Neutrophil (primary cell): Measurements from ENCODE around the gene KLHL25.

Experiments
- H3K27ac ChIP-seq: fragments of 200-600 bp; sonication (generic); 2 replicates; pipeline ENCODE4 v1.5.1; 2016; ENCODE audit warnings: mild to moderate bottlenecking, moderate library complexity
- H3K27me3 ChIP-seq: fragments of 200-600 bp; sonication (generic); 2 replicates; pipeline ENCODE4 v1.6.0; 2016; ENCODE audit warnings: mild to moderate bottlenecking
- H3K36me3 ChIP-seq: fragments of 200-600 bp; sonication (generic); 2 replicates; pipeline ENCODE4 v1.5.1; 2017
- H3K4me1 ChIP-seq, 2 experiments: fragments of 200-600 bp in 1 of 2; sonication (generic) in 1 of 2; 1 replicate in 1 of 2; 2 replicates in 1 of 2; pipeline versions ENCODE4 v1.5.1 to v1.6.1; 2013 to 2016; ENCODE audit warnings: low read depth in 1 of 2, low read length in 1 of 2, mild to moderate bottlenecking in 1 of 2, moderate library complexity in 1 of 2; ENCODE audit not compliant: control insufficient read depth in 1 of 2, insufficient read depth in 1 of 2
- H3K4me3 ChIP-seq, 2 experiments: fragments of 200-600 bp in 1 of 2; sonication (generic) in 1 of 2; 1 replicate in 1 of 2; 2 replicates in 1 of 2; pipeline ENCODE4 v1.5.1; 2013 to 2016; ENCODE audit warnings: low read depth in 1 of 2, low read length in 1 of 2, mild to moderate bottlenecking in 1 of 2, moderate library complexity in 1 of 2
- H3K9me3 ChIP-seq: fragments of 200-600 bp; sonication (generic); 2 replicates; pipeline ENCODE4 v1.5.1; 2016
- TF ChIP-seq, protein P1 (sequence below): fragments of 200-600 bp; sonication (generic); IDR thresholded peaks from 2 replicates; pipeline ENCODE4 v1.5.1; 2016; ENCODE audit warnings: antibody characterized with exemption

The KLHL25 gene

DNA sequence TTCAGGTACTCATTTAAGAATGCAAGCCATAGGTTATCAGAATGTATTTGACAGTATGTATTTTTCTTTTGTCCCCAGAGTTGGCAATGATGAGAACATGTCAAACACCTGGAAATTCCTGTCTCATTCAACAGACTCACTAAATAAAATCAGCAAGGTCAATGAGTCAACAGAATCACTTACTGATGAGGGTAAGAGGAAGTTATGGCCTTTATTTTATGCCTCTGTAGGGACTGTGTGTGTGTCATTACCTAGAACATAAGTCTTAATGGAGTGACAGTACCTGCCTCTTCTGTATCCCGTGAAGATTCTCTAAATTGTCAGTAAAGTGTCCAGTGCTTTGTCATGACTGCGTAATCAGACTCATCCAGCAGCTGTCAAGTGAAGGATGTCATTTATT lies 77.5 kb downstream of the KLHL25 start:
- Histone ChIP-seq H3K27me3 (no peaks in the 10 kb centered on the region), H3K4me3 (no peak overlapping the region), H3K4me1 (no peaks in the 10 kb centered on the region), H3K36me3 (peaks cover 100% of the 10 kb centered on the region), H3K27ac (no peak overlapping the region), H3K9me3 (no peaks in the 10 kb centered on the region)
- TF ChIP-seq, protein P1, sequence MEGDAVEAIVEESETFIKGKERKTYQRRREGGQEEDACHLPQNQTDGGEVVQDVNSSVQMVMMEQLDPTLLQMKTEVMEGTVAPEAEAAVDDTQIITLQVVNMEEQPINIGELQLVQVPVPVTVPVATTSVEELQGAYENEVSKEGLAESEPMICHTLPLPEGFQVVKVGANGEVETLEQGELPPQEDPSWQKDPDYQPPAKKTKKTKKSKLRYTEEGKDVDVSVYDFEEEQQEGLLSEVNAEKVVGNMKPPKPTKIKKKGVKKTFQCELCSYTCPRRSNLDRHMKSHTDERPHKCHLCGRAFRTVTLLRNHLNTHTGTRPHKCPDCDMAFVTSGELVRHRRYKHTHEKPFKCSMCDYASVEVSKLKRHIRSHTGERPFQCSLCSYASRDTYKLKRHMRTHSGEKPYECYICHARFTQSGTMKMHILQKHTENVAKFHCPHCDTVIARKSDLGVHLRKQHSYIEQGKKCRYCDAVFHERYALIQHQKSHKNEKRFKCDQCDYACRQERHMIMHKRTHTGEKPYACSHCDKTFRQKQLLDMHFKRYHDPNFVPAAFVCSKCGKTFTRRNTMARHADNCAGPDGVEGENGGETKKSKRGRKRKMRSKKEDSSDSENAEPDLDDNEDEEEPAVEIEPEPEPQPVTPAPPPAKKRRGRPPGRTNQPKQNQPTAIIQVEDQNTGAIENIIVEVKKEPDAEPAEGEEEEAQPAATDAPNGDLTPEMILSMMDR: no peak

DNA sequence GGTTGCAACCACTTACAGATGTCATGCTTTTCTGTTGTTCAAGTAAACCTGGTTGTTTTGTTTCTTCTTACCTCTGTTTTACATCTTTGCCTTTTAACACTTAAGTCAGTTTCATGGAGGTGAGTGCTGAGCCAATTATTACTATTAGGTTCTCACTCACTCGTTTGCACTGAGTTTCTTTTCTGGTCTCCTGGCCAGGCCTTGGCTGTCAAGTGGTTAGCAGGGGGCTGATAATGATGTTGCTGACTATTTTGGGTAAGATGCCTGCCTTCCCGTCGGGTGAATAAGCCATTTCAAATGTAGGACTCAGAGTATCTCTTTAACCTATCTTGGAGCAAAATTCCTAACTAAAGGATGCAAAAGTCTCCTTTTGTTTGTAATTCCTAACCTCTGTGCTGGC lies 78.5 kb downstream of the KLHL25 start:
- H3K27me3 ChIP-seq: no peaks in the 10 kb centered on the region
- H3K9me3 ChIP-seq: no peaks in the 10 kb centered on the region
- H3K4me1 ChIP-seq: no peaks in the 10 kb centered on the region
- H3K27ac ChIP-seq: no peak overlapping the region
- TF ChIP-seq, protein P1: no peak
- H3K4me3 ChIP-seq: no peak overlapping the region
- H3K36me3 ChIP-seq: peaks cover 100% of the 10 kb centered on the region

DNA sequence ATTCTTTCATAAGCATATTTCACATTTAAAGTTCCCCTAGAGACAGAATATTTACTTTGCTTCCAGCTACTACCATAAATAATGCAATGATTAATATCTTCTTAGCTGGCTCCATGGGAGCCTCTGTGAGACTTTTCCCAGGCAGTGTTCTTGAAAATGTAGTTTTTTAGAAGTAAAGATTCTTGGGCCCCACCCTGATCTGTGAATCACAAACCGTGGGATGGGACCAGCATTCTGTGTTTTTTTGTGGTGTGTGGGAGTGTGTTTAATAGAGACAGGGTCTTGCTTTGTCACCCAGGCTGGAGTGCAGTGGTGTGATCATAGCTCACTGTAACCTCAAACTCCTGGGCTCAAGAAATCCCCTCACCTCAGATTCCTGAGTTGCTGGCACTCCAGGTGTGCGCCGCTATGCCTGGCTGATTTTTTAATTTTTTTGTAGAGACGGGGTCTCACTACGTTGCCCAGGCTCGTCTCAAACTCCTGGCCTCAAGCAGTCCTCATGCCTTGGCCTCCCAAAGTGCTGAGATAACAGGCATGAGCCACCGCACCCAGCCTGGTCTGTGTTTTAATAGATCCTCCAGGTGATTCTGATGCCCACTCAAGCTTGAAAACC lies 83.0 kb downstream of the KLHL25 start:
- TF ChIP-seq, protein P1: no peak
- Histone ChIP-seq H3K4me3 (no peak overlapping the region), H3K9me3 (no peaks in the 10 kb centered on the region), H3K27me3 (no peaks in the 10 kb centered on the region), H3K36me3 (peaks cover 89% of the 10 kb centered on the region), H3K4me1 (peaks cover 8 to 11% of the 10 kb centered on the region in 2 experiments), H3K27ac (no peak overlapping the region)

DNA sequence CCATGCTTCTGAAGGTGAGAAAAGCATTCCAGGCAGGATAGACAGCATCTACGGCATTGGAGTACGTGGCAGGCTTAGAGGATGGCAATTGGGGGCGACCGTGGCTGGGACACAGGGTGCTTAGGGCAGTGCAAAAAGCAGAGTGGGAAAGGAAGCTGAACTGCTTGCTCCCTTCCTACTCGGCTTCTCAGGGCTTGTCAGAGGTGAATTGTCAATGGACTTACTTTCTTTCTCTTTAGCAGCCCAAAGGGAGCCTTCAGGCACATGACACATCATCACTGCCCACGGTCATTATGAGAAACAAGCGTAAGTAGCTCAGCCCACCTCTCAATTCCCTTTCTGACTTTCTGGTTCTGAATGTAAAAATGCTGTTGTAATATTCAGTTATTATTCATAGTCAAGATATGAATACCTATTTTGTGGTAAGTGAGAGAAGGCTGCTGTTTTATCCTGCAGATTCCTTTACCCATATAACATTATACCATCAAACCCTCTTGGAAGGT lies 84.3 kb downstream of the KLHL25 start:
- TF ChIP-seq, protein P1: no peak

More for the DNA sequence above, 84.3 kb downstream of the KLHL25 start:
- peaks cover 88% of the 10 kb centered on the region for H3K36me3 ChIP-seq
- H3K27ac ChIP-seq: no peak overlapping the region
- peaks cover 12 to 13% of the 10 kb centered on the region in 2 experiments for H3K4me1 ChIP-seq
- no peak overlapping the region for H3K4me3 ChIP-seq
- H3K9me3 ChIP-seq: no peaks in the 10 kb centered on the region
- H3K27me3 ChIP-seq: no peaks in the 10 kb centered on the region
